Trophoblast cell (in vitro differentiated cells and primary cell): ENCODE measurements around the gene IMPG1.
"Not testable (repeated sequence)": the region's sequence is repeated elsewhere in the genome, so short reads cannot be mapped to it uniquely, and the experiment has no call there.

Experiments used
- DNase-seq, 2 donors: peaks; one replicate each; pipeline ENCODE4 v3.0.0-alpha.2; 2016
- H2AFZ ChIP-seq: 2 replicates; pipeline ENCODE4 v1.6.1; 2013; ENCODE audit warnings: low read length, moderate library complexity, mild to moderate bottlenecking; ENCODE audit not compliant: insufficient read depth, poor library complexity
- H2AK5ac ChIP-seq: 2 replicates; pipeline ENCODE4 v1.6.1; 2013; ENCODE audit warnings: mild to moderate bottlenecking, low read length
- H2BK120ac ChIP-seq: 2 replicates; pipeline ENCODE4 v1.6.1; 2013; ENCODE audit warnings: low read length, mild to moderate bottlenecking, moderate library complexity; ENCODE audit not compliant: insufficient read depth, poor library complexity
- H2BK12ac ChIP-seq: 2 replicates; pipeline ENCODE4 v1.6.1; 2013; ENCODE audit warnings: mild to moderate bottlenecking, low read length, moderate library complexity
- H2BK5ac ChIP-seq: 2 replicates; pipeline ENCODE4 v1.6.1; 2013; ENCODE audit warnings: low read length, low read depth, moderate library complexity, mild to moderate bottlenecking; ENCODE audit not compliant: poor library complexity
- H3K14ac ChIP-seq: 2 replicates; pipeline ENCODE4 v1.6.1; 2013; ENCODE audit warnings: mild to moderate bottlenecking, low read length
- H3K18ac ChIP-seq: 2 replicates; pipeline ENCODE4 v1.6.1; 2013; ENCODE audit warnings: mild to moderate bottlenecking, low read length
- H3K23ac ChIP-seq: 2 replicates; pipeline ENCODE4 v1.6.1; 2013; ENCODE audit warnings: low read length
- H3K27ac ChIP-seq: 2 replicates; pipeline ENCODE4 v1.5.1; 2013; ENCODE audit warnings: low read depth, mild to moderate bottlenecking, inconsistent platforms, low read length, moderate library complexity
- H3K27me3 ChIP-seq: 2 replicates; pipeline ENCODE4 v1.6.1; 2013; ENCODE audit warnings: inconsistent platforms, mild to moderate bottlenecking, low read length, moderate library complexity; ENCODE audit not compliant: insufficient read depth
- H3K36me3 ChIP-seq, 2 experiments: 1 replicate in 1 of 2; 2 replicates in 1 of 2; pipeline ENCODE4 v1.6.1; 2013; ENCODE audit warnings: low read length in 2 of 2, mild to moderate bottlenecking in 2 of 2, moderate library complexity in 1 of 2; ENCODE audit not compliant: insufficient read depth in 2 of 2, control insufficient read depth in 1 of 2
- H3K4ac ChIP-seq: 2 replicates; pipeline ENCODE4 v1.6.1; 2013; ENCODE audit warnings: low read depth, mild to moderate bottlenecking, low read length, moderate library complexity
- H3K4me1 ChIP-seq, 2 experiments: 1 replicate in 1 of 2; 2 replicates in 1 of 2; pipeline ENCODE4 v1.6.1; 2013; ENCODE audit warnings: low read length in 2 of 2, mild to moderate bottlenecking in 2 of 2, moderate library complexity in 1 of 2; ENCODE audit not compliant: insufficient read depth in 2 of 2, control insufficient read depth in 1 of 2
- H3K4me2 ChIP-seq: 2 replicates; pipeline ENCODE4 v1.6.1; 2013; ENCODE audit warnings: inconsistent platforms, mild to moderate bottlenecking, low read length, moderate library complexity
- H3K4me3 ChIP-seq: 2 replicates; pipeline ENCODE4 v1.5.1; 2013; ENCODE audit warnings: mild to moderate bottlenecking, low read depth, low read length, inconsistent platforms
- H3K79me1 ChIP-seq: one replicate; pipeline ENCODE4 v1.6.1; 2013; ENCODE audit warnings: low read length
- H3K79me2 ChIP-seq: 2 replicates; pipeline ENCODE4 v1.6.1; 2013; ENCODE audit warnings: low read length, mild to moderate bottlenecking; ENCODE audit not compliant: control insufficient read depth, insufficient read depth, poor library complexity
- H3K9ac ChIP-seq: 2 replicates; pipeline ENCODE4 v1.6.1; 2013; ENCODE audit warnings: mild to moderate bottlenecking, low read length
- H3K9me3 ChIP-seq: 2 replicates; pipeline ENCODE4 v1.6.1; 2013; ENCODE audit warnings: low read depth, mild to moderate bottlenecking, control low read depth, inconsistent platforms, low read length; ENCODE audit not compliant: insufficient read depth
- H4K12ac ChIP-seq: 2 replicates; pipeline ENCODE4 v1.6.1; 2013; ENCODE audit warnings: low read depth, mild to moderate bottlenecking, low read length, moderate library complexity
- H4K8ac ChIP-seq: 2 replicates; pipeline ENCODE4 v1.6.1; 2013; ENCODE audit warnings: low read depth, mild to moderate bottlenecking, low read length, moderate library complexity
- H4K91ac ChIP-seq: one replicate; pipeline ENCODE4 v1.6.1; 2013; ENCODE audit warnings: low read depth, mild to moderate bottlenecking, low read length, moderate library complexity
- WGBS: extraction: QIAGEN DNeasy Blood & Tissue Kit; methylation state at CpG from one replicate; pipeline ENCODE4 v1.1.7; 2013; ENCODE audit warnings: missing lambda C conversion rate; ENCODE audit not compliant: insufficient read length, insufficient coverage; ENCODE audit errors: extremely low coverage; 5-methylcytosine and 5-hydroxymethylcytosine counted together

Gene IMPG1

GRCh38 chr6:75907444-75907843 is 165.0 kb downstream of the IMPG1 start:
- H3K9me3 ChIP-seq: no peaks in the 10 kb centered on the region
- no CpG with 5 or more reads among the region's 2 CpGs for WGBS

GRCh38 chr6:75906871-75907270 is 165.6 kb downstream of the IMPG1 start:
- no peaks in the 10 kb centered on the region for H3K9me3 ChIP-seq
- no peaks in the 10 kb centered on the region for H3K79me2 ChIP-seq
- no peak overlapping the region for H4K91ac ChIP-seq
- H2AK5ac ChIP-seq: no peak overlapping the region
- no peak overlapping the region for H3K4me2 ChIP-seq
- WGBS: no CpG with 5 or more reads among the region's 3 CpGs
- H3K9ac ChIP-seq: no peak overlapping the region
- no peak overlapping the region for H2BK12ac ChIP-seq
- no peak overlapping the region for H2BK120ac ChIP-seq
- no peak overlapping the region for H3K27ac ChIP-seq
- H4K12ac ChIP-seq: no peak overlapping the region
- no peak overlapping the region for H3K4ac ChIP-seq
- H2BK5ac ChIP-seq: no peak overlapping the region
- DNase-seq: peak; percentile 9 to 60
- H3K4me1 ChIP-seq: no peaks in the 10 kb centered on the region
- no peak overlapping the region for H3K4me3 ChIP-seq
- no peak overlapping the region for H3K14ac ChIP-seq
- H3K36me3 ChIP-seq: no peaks in the 10 kb centered on the region
- H3K79me1 ChIP-seq: no peaks in the 10 kb centered on the region
- H3K18ac ChIP-seq: no peak overlapping the region
- no peak overlapping the region for H4K8ac ChIP-seq
- no peak overlapping the region for H3K23ac ChIP-seq
- H2AFZ ChIP-seq: no peak overlapping the region
- H3K27me3 ChIP-seq: no peaks in the 10 kb centered on the region

More at GRCh38 chr6:75907444-75907843, 165.0 kb downstream of the IMPG1 start:
- Histone ChIP-seq H3K79me1 (no peaks in the 10 kb centered on the region), H4K8ac (no peak overlapping the region), H2BK5ac (no peak overlapping the region), H2BK12ac (no peak overlapping the region), H3K4ac (no peak overlapping the region), H3K9ac (no peak overlapping the region), H3K4me2 (no peak overlapping the region), H3K23ac (no peak overlapping the region), H4K12ac (no peak overlapping the region), H3K14ac (no peak overlapping the region), H2BK120ac (no peak overlapping the region), H3K79me2 (no peaks in the 10 kb centered on the region), H4K91ac (no peak overlapping the region), H3K27me3 (no peaks in the 10 kb centered on the region), H2AFZ (no peak overlapping the region), H3K36me3 (no peaks in the 10 kb centered on the region), H3K18ac (no peak overlapping the region), H2AK5ac (no peak overlapping the region), H3K4me3 (no peak overlapping the region), H3K27ac (no peak overlapping the region), H3K4me1 (no peaks in the 10 kb centered on the region)
- DNase-seq: peak; percentile 23 to 81

- H4K12ac ChIP-seq, H3K14ac ChIP-seq, H3K4ac ChIP-seq, H3K18ac ChIP-seq, H3K4me1 ChIP-seq, H2BK120ac ChIP-seq, H4K91ac ChIP-seq, H3K23ac ChIP-seq, H3K79me1 ChIP-seq, H4K8ac ChIP-seq, H3K4me2 ChIP-seq, H3K27ac ChIP-seq, H2BK5ac ChIP-seq, H3K36me3 ChIP-seq, H3K27me3 ChIP-seq, H3K9ac ChIP-seq, H2AFZ ChIP-seq, H2BK12ac ChIP-seq, H3K9me3 ChIP-seq, H3K4me3 ChIP-seq, H2AK5ac ChIP-seq, DNase-seq, H3K79me2 ChIP-seq: not testable (repeated sequence)
- WGBS: no CpG with 5 or more reads among the region's 14 CpGs
These were observed 167.3 kb downstream of the IMPG1 start for GRCh38 chr6:75905129-75905528.

- not testable (repeated sequence) for H3K9ac ChIP-seq, H4K8ac ChIP-seq, H3K79me2 ChIP-seq, H3K9me3 ChIP-seq, H3K27ac ChIP-seq, DNase-seq, H2AK5ac ChIP-seq, H3K23ac ChIP-seq, H4K91ac ChIP-seq, H3K27me3 ChIP-seq, H4K12ac ChIP-seq, H3K14ac ChIP-seq, H3K36me3 ChIP-seq, H3K4me2 ChIP-seq, H2BK120ac ChIP-seq, H3K18ac ChIP-seq, H2AFZ ChIP-seq, H3K79me1 ChIP-seq, H3K4me1 ChIP-seq, H3K4me3 ChIP-seq, H2BK5ac ChIP-seq, H2BK12ac ChIP-seq, H3K4ac ChIP-seq
- WGBS: no CpG with 5 or more reads among the region's 1 CpG
These were observed 172.2 kb downstream of the IMPG1 start for GRCh38 chr6:75900216-75900615.
